GM21529 (cell line): Measurements from ENCODE around the gene MAN1A2.

Source experiments
- ATAC-seq: cut with Tn5 transposase; IDR thresholded peaks from one replicate; pipeline ENCODE4 v1.9.1; 2021; ENCODE audit not compliant: unreplicated experiment

MAN1A2 gene

GRCh38 chr1:117359561-117360289 lies 7.5 kb upstream of the MAN1A2 start:
- ATAC-seq = no peak

GRCh38 chr1:117362986-117363385 lies 4.3 kb upstream of the MAN1A2 start:
- ATAC-seq = no peak

DNA sequence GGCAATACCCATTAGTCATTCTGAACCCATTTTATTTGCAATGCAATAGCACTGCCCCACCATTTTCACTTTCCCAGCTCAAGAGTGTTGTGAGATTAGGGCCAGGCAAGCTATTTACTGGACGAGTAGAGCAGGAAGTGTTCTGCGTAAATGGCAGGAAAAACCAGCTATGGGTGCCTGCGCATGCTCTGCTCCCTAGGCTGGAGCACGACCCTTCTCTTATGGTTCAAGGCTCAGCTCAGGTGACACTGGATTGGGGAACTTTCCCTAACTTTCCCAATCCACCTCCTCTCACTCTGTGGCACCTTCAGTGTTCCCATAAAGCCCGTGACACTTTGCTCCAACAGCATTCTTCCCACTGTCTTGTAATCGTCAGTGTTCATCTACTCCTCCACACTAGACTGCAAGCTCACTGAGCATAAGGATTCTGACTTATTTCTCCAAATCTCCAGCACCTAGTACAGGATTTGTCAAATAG lies 3.6 kb upstream of the MAN1A2 start:
- no peak for ATAC-seq

DNA sequence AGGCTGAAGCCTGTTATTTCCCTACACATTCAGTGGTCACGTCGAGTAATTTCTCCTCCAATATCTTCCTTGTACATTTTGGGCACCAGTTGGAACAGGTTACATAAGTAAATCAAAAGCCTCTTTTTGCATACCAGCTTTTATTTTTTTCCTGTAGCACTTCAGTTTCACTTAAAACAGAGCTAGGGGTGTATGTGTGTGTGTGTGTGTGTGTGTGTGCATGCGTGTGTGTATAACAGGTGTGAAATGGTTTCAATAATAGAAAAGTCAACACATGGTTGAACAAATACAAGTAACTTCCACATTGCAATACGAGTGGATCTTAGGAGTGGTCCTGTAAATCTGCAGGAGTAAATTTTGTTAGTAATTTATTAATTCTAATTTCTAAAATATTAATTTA lies 3.0 kb upstream of the MAN1A2 start:
- ATAC-seq = no peak

- ATAC-seq = no peak
Observed at GRCh38 chr1:117365350-117366176, 1.7 kb upstream of the MAN1A2 start.

GRCh38 chr1:117366177-117367045 lies 838 bp upstream of the MAN1A2 start:
- ATAC-seq = peak; percentile 41

DNA sequence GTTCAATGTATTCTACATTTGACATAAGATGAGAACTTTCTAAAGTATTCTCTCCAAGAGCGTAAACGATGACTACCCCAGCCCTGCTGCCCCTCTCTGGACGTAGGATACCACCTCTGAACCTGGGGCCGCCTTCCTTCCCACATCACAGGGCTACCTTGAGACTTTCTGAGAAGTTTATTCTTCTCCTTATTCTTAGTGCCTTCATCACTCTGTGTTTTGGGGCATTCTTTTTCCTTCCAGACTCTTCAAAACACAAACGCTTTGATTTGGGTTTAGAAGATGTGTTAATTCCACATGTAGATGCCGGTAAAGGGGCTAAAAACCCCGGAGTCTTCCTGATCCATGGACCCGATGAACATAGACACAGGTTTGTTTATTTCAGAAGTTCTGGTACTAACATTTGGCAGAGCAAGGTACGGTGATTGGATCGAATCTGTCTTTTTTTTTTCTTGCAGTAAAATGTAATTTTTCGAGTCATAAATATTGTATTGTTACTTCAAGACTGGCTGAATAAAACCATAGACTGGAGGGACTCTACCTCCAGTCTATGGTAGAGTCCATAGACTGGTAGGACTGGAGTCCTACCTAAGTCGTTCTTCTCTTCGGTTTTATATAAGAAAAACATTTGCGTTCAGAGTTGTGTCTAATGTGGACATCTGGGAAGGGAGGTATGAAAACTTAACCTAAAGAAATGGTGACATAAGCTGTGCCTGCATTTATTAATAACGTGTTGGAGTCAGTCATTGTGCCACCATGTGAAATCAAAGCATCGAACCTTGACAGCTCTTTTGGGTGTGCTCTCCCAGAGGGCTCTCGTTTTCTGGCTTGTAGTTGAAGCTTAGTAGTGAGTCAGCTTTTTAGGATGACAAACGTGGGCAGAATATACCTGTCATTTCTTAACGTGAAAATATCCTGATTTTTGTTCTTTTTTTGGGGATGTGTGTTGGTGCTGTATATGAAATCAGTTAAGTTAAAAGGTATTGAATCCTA lies 1.2 kb downstream of the MAN1A2 start:
- ATAC-seq = no peak

DNA sequence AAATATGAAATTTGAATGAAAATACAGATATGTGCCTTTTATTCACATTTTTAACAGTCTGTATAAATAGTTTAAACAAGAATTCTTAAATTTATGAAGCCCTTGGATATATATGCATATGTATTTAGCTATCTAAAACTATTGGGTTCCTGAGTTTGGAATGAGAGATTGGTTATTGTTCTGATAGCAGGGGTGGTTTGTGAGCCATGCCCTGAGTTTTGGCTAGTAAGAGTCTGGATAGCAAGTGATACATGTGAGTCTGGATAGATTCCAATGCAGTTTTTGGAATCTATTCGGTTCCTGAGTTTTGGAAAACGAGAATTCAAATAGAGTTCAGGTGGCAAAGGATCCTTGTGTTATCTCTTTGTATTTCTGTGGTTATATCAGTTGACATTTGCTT lies 2.8 kb downstream of the MAN1A2 start:
- ATAC-seq = no peak

GRCh38 chr1:117370509-117370908 lies 3.3 kb downstream of the MAN1A2 start:
- no peak for ATAC-seq

DNA sequence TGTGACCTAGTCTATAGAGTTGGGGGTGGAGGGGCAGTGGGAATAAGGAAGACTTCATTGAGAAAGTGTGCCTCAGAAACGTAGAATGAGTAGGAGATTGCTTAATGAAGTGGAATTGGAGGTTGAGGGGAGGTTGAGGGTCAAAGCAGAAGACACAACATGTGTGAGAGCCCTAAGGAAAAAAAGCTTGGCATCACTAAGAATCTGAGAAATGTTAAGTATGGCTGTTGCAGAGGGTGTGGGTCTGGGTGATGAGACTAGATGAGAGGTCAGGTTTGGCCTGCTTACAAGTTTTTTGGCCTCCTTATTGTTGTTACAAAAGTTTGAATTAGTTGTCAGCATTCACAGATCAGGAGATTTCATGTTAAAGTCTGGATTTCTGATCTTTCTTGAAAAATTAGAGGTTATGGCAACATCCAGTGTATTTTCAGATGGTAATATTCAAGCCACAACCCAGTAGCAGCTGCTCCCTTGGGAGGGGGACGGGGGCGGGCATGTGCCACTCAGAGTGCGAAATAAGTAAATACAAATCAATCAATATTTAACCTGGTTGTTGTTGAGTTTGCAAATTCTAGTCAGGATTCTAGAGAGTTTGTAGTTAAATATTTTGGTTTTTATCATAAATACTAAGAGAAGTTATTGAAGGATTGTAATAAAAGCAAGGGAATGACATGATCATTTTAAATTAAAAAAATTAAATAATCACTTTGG lies 4.3 kb downstream of the MAN1A2 start:
- ATAC-seq = no peak

GRCh38 chr1:117372863-117373412 lies 5.7 kb downstream of the MAN1A2 start:
- no peak for ATAC-seq

- no peak for ATAC-seq
Observed at GRCh38 chr1:117373932-117374331, 6.7 kb downstream of the MAN1A2 start.

GRCh38 chr1:117375327-117375726 lies 8.1 kb downstream of the MAN1A2 start:
- no peak for ATAC-seq

GRCh38 chr1:117387060-117387633 lies 19.9 kb downstream of the MAN1A2 start:
- ATAC-seq = no peak

- no peak for ATAC-seq
Observed at GRCh38 chr1:117388328-117388727, 21.1 kb downstream of the MAN1A2 start.

DNA sequence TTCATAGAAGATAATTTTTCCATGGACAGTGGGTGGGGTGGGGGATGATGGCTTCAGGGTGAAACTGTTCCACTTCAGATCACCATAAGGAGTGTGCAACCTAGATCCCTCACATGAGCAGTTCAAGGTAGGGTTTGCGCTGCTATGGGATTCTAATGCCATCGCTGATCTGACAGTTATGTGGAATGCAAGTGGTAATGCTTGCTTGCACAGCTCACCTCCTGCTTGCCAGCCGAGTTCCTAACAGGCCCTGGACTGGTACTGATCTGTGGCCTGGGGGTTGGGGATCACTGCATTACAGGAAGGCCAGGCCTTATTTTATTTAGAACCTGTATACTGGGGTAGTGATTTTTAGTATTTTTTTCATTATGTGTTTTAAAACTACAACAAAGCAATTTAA lies 22.0 kb downstream of the MAN1A2 start:
- no peak for ATAC-seq

- ATAC-seq = no peak
Observed at GRCh38 chr1:117389779-117390178, 22.5 kb downstream of the MAN1A2 start.

DNA sequence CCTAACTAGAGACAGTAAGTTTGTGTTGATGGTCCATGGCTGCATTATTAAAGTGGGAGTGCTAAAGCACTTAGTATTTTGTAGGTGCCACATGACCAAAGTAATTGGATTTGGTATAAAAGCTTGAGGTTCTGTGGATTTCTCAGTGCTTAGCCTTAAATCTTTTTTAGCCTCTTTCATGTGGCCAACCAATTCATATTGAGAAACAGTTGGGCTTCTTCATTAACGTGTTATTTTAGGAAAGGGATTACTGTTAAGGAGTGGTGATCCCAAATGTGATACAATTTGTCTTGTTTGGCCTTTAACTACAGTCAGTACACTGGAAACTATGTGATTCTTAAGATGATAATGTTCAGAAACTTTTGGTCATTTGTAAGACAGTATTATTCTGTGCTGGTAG lies 25.5 kb downstream of the MAN1A2 start:
- ATAC-seq = no peak

- ATAC-seq = no peak
Observed at GRCh38 chr1:117396074-117396473, 28.8 kb downstream of the MAN1A2 start.
